NB4 (cell line): Measurements from ENCODE around the gene MAMDC4.

ENCODE experiments used
- DNase-seq: peaks from one replicate; pipeline ENCODE4 v3.0.0; 2010; ENCODE audit warnings: low read depth
- H3K4me3 ChIP-seq: one replicate; pipeline ENCODE4 v1.5.1; 2011; ENCODE audit warnings: mild to moderate bottlenecking, low read depth, low read length, moderate library complexity
- CTCF ChIP-seq: IDR thresholded peaks from one replicate; pipeline ENCODE4 v1.5.1; 2012; ENCODE audit warnings: low read depth, low read length
- MAX ChIP-seq: IDR thresholded peaks from 2 replicates; pipeline ENCODE4 v1.6.1; 2011; ENCODE audit warnings: low read depth, low read length
- MYC ChIP-seq: IDR thresholded peaks from 2 replicates; pipeline ENCODE4 v1.6.1; 2011; ENCODE audit warnings: low read depth, low read length
- POLR2A ChIP-seq: IDR thresholded peaks from 2 replicates; pipeline ENCODE4 v1.6.1; 2011; ENCODE audit warnings: mild to moderate bottlenecking; ENCODE audit not compliant: insufficient read length; ENCODE audit errors: extremely low read depth

Gene MAMDC4

GRCh38 chr9:136850866-136851775 is 1.0 kb upstream of the MAMDC4 start:
- TF ChIP-seq MYC: no peak
- no peak for TF ChIP-seq CTCF
- TF ChIP-seq POLR2A: no peak
- DNase-seq: no peak
- H3K4me3 ChIP-seq: no peak overlapping the region

GRCh38 chr9:136852664-136853595 is 784 bp downstream of the MAMDC4 start:
- DNase-seq: no peak
- H3K4me3 ChIP-seq: no peak overlapping the region
- TF ChIP-seq MAX (no peak), POLR2A (no peak), CTCF (no peak), MYC (no peak)

GRCh38 chr9:136853596-136854112 is 1.5 kb downstream of the MAMDC4 start:
- no peak overlapping the region for H3K4me3 ChIP-seq
- no peak for DNase-seq
- TF ChIP-seq CTCF: no peak
- no peak for TF ChIP-seq POLR2A
- no peak for TF ChIP-seq MAX
- TF ChIP-seq MYC: no peak

- H3K4me3 ChIP-seq: no peak overlapping the region
- no peak for DNase-seq
- no peak for TF ChIP-seq POLR2A
- no peak for TF ChIP-seq MYC
- no peak for TF ChIP-seq CTCF
- TF ChIP-seq MAX: no peak
Measured at GRCh38 chr9:136854113-136854841, 2.1 kb downstream of the MAMDC4 start.

GRCh38 chr9:136854842-136855460 is 2.8 kb downstream of the MAMDC4 start:
- no peak for TF ChIP-seq MAX
- no peak for TF ChIP-seq CTCF
- no peak for TF ChIP-seq MYC
- no peak for TF ChIP-seq POLR2A
- H3K4me3 ChIP-seq: no peak overlapping the region
- DNase-seq: no peak
